SU-DHL-6 (cell line): ENCODE data around the gene FAXDC2.

ENCODE experiments used
- H2AFZ ChIP-seq: fragments of 200-600 bp; sonication (generic); 2 replicates; pipeline ENCODE4 v1.6.1; 2014; ENCODE audit warnings: low read depth, mild to moderate bottlenecking, moderate library complexity, mixed read lengths, antibody characterized with exemption, low read length; ENCODE audit not compliant: severe bottlenecking
- H3F3A ChIP-seq: fragments of 200-600 bp; shearing (Covaris generic); 2 replicates; pipeline ENCODE4 v1.6.0; 2016; ENCODE audit warnings: antibody characterized with exemption, mild to moderate bottlenecking; ENCODE audit not compliant: insufficient read depth
- H3K27ac ChIP-seq: fragments of 200-600 bp; sonication (generic); 2 replicates; pipeline ENCODE4 v1.5.1; 2016; ENCODE audit warnings: low read depth, mild to moderate bottlenecking, low read length, moderate library complexity, mixed read lengths
- H3K27me3 ChIP-seq: fragments of 200-600 bp; sonication (generic), shearing (Covaris generic); 2 replicates; pipeline ENCODE4 v1.6.0; 2014; ENCODE audit warnings: mild to moderate bottlenecking, low read length
- H3K36me3 ChIP-seq: fragments of 200-600 bp; sonication (generic); 2 replicates; pipeline ENCODE4 v1.6.1; 2014; ENCODE audit warnings: mild to moderate bottlenecking, low read length, mixed read lengths
- H3K4me2 ChIP-seq: fragments of 300-600, 200-600 bp; shearing (Covaris generic), sonication (generic); 2 replicates; pipeline ENCODE4 v1.6.0; 2014; ENCODE audit warnings: low read length, low read depth, mild to moderate bottlenecking; ENCODE audit not compliant: poor library complexity, severe bottlenecking
- H3K4me3 ChIP-seq: fragments of 200-600 bp; sonication (generic); 2 replicates; pipeline ENCODE4 v1.5.1; 2014; ENCODE audit warnings: antibody characterized with exemption, low read length, mild to moderate bottlenecking, mixed read lengths; ENCODE audit not compliant: insufficient read depth, poor library complexity, severe bottlenecking
- H3K79me2 ChIP-seq: fragments of 200-600 bp; sonication (generic); 2 replicates; pipeline ENCODE4 v1.6.1; 2014; ENCODE audit warnings: mild to moderate bottlenecking, low read length, moderate library complexity; ENCODE audit not compliant: insufficient read depth
- H3K9ac ChIP-seq: fragments of 200-600 bp; sonication (generic); 2 replicates; pipeline ENCODE4 v1.7.0; 2014; ENCODE audit warnings: mild to moderate bottlenecking, low read length
- H3K9me2 ChIP-seq: fragments of 200-600 bp; sonication (generic); replicated peaks from 2 replicates; pipeline ENCODE4 v1.6.1; 2014; ENCODE audit warnings: low read length; ENCODE audit not compliant: insufficient read depth
- H3K9me3 ChIP-seq: fragments of 200-600 bp; sonication (generic); 2 replicates; pipeline ENCODE4 v1.6.1; 2014; ENCODE audit warnings: low read length, mixed read lengths; ENCODE audit not compliant: insufficient read depth
- H4K20me1 ChIP-seq: fragments of 200-600 bp; sonication (generic); 2 replicates; pipeline ENCODE4 v1.6.1; 2014; ENCODE audit warnings: low read depth, mild to moderate bottlenecking, antibody characterized with exemption, low read length, moderate library complexity, mixed read lengths
- EZH2phosphoT487 ChIP-seq: fragments of 200-600 bp; sonication (generic), shearing (Covaris generic); conservative IDR thresholded peaks from 2 replicates; pipeline ENCODE4 v1.6.1; 2018; ENCODE audit warnings: mild to moderate bottlenecking, antibody characterized with exemption, low read length, moderate library complexity, mixed read lengths
- TF ChIP-seq, protein P1 (sequence below): fragments of 200-600 bp; sonication (generic); IDR thresholded peaks from one replicate; pipeline ENCODE4 v1.5.1; 2017; ENCODE audit warnings: antibody characterized with exemption, mild to moderate bottlenecking, low read length, moderate library complexity; ENCODE audit not compliant: insufficient read depth, poor library complexity, severe bottlenecking

Gene FAXDC2

GRCh38 chr5:154866841-154867240, 16.4 kb upstream of the FAXDC2 start:
- Histone ChIP-seq H3K27me3 (no peaks in the 10 kb centered on the region), H3K79me2 (peaks cover 37% of the 10 kb centered on the region), H2AFZ (no peak overlapping the region), H3K9me3 (no peaks in the 10 kb centered on the region), H3K9ac (no peak overlapping the region), H3K4me2 (no peak overlapping the region), H3K27ac (no peak overlapping the region), H4K20me1 (peaks cover 16% of the 10 kb centered on the region; the same call in 1 of the 2 replicates), H3K36me3 (peaks cover 55% of the 10 kb centered on the region), H3F3A (peaks cover 3% of the 10 kb centered on the region; the same call in 1 of the 2 replicates), H3K9me2 (no peaks in the 10 kb centered on the region), H3K4me3 (no peak overlapping the region)
- TF ChIP-seq, protein P1, sequence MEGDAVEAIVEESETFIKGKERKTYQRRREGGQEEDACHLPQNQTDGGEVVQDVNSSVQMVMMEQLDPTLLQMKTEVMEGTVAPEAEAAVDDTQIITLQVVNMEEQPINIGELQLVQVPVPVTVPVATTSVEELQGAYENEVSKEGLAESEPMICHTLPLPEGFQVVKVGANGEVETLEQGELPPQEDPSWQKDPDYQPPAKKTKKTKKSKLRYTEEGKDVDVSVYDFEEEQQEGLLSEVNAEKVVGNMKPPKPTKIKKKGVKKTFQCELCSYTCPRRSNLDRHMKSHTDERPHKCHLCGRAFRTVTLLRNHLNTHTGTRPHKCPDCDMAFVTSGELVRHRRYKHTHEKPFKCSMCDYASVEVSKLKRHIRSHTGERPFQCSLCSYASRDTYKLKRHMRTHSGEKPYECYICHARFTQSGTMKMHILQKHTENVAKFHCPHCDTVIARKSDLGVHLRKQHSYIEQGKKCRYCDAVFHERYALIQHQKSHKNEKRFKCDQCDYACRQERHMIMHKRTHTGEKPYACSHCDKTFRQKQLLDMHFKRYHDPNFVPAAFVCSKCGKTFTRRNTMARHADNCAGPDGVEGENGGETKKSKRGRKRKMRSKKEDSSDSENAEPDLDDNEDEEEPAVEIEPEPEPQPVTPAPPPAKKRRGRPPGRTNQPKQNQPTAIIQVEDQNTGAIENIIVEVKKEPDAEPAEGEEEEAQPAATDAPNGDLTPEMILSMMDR, result no peak
- no peak for TF ChIP-seq EZH2phosphoT487

GRCh38 chr5:154865466-154866184, 15.2 kb upstream of the FAXDC2 start:
- Histone ChIP-seq H3K9me2 (no peaks in the 10 kb centered on the region), H3K27ac (no peak overlapping the region), H3F3A (peaks cover 3% of the 10 kb centered on the region; the same call in 1 of the 2 replicates), H3K79me2 (peaks cover 49% of the 10 kb centered on the region), H3K4me2 (no peak overlapping the region), H2AFZ (no peak overlapping the region), H3K9ac (no peak overlapping the region), H3K36me3 (peaks cover 47% of the 10 kb centered on the region), H3K4me3 (no peak overlapping the region), H4K20me1 (peaks cover 23% of the 10 kb centered on the region), H3K27me3 (no peaks in the 10 kb centered on the region), H3K9me3 (no peaks in the 10 kb centered on the region)
- TF ChIP-seq EZH2phosphoT487, result no peak
- TF ChIP-seq, protein P1, result no peak

- H3K4me2 ChIP-seq, result no peak overlapping the region
- peaks cover 40% of the 10 kb centered on the region for H3K36me3 ChIP-seq
- no peak overlapping the region for H3K4me3 ChIP-seq
Observed at GRCh38 chr5:154863291-154864080, 13.1 kb upstream of the FAXDC2 start.

More at GRCh38 chr5:154863291-154864080, 13.1 kb upstream of the FAXDC2 start:
- Histone ChIP-seq H3K9me2 (no peaks in the 10 kb centered on the region), H3F3A (peaks cover 9% of the 10 kb centered on the region; the same call in 1 of the 2 replicates), H3K9me3 (no peaks in the 10 kb centered on the region), H3K27ac (no peak overlapping the region), H3K79me2 (peaks cover 71% of the 10 kb centered on the region), H3K9ac (no peak overlapping the region), H3K27me3 (no peaks in the 10 kb centered on the region), H2AFZ (no peak overlapping the region), H4K20me1 (peaks cover 23% of the 10 kb centered on the region)
- TF ChIP-seq, protein P1, result no peak
- TF ChIP-seq EZH2phosphoT487, result no peak
